HUDEP-2 (cell line): ENCODE data around the gene LAMP1.
"Not testable (repeated sequence)": the region's sequence is repeated elsewhere in the genome, so short reads cannot be mapped to it uniquely, and the experiment has no call there.

ENCODE experiments used
- DNase-seq, 76 experiments: peaks; one replicate each; lab custom pipeline; 2025; ENCODE audit not compliant: unreplicated experiment in 76 of 76; lab: John Stamatoyannopoulos, UW

LAMP1 gene

GRCh38 chr13:113353254-113353653 lies 56.2 kb downstream of the LAMP1 start:
- no peak for DNase-seq

- no peak for DNase-seq
These were observed 58.0 kb downstream of the LAMP1 start for GRCh38 chr13:113354831-113355610.

- DNase-seq: no peak
These were observed 58.6 kb downstream of the LAMP1 start for GRCh38 chr13:113355621-113356020.

- DNase-seq: no peak
These were observed 59.6 kb downstream of the LAMP1 start for GRCh38 chr13:113356596-113356995.

- DNase-seq: no peak
These were observed 60.5 kb downstream of the LAMP1 start for GRCh38 chr13:113357529-113357928.

- no peak for DNase-seq
These were observed 61.7 kb downstream of the LAMP1 start for GRCh38 chr13:113358653-113359190.

- no peak for DNase-seq
These were observed 62.5 kb downstream of the LAMP1 start for GRCh38 chr13:113359571-113359970.

GRCh38 chr13:113360446-113360845 lies 63.4 kb downstream of the LAMP1 start:
- no peak for DNase-seq

GRCh38 chr13:113361406-113361805 lies 64.4 kb downstream of the LAMP1 start:
- DNase-seq: no peak

GRCh38 chr13:113364311-113364889 lies 67.4 kb downstream of the LAMP1 start:
- peak in 9 of 76 experiments; percentile 18 to 72 (median 49) for DNase-seq

GRCh38 chr13:113364901-113365582 lies 68.0 kb downstream of the LAMP1 start:
- DNase-seq: no peak

- DNase-seq: no peak
These were observed 68.5 kb downstream of the LAMP1 start for GRCh38 chr13:113365583-113365970.

- no peak for DNase-seq
These were observed 69.0 kb downstream of the LAMP1 start for GRCh38 chr13:113365971-113366588.

- DNase-seq: no peak
These were observed 70.1 kb downstream of the LAMP1 start for GRCh38 chr13:113367020-113367560.

GRCh38 chr13:113367771-113368170 lies 70.7 kb downstream of the LAMP1 start:
- no peak for DNase-seq

- not testable (repeated sequence) for DNase-seq
These were observed 71.3 kb downstream of the LAMP1 start for GRCh38 chr13:113368353-113368752.

- DNase-seq: no peak
These were observed 72.2 kb downstream of the LAMP1 start for GRCh38 chr13:113369189-113369588.

GRCh38 chr13:113369881-113370280 lies 72.8 kb downstream of the LAMP1 start:
- no peak for DNase-seq

GRCh38 chr13:113371061-113371460 lies 74.0 kb downstream of the LAMP1 start:
- DNase-seq: no peak

GRCh38 chr13:113371701-113372100 lies 74.7 kb downstream of the LAMP1 start:
- not testable (repeated sequence) for DNase-seq
